Activated T-cell treated with anti-CD3 and anti-CD28 coated beads, Interleukin-2, amount 50 U/mL, for 4 hours (primary cell): Measurements from ENCODE around the gene LMO3. TPM values are rescaled to one million over a fixed set of nuclear protein-coding genes. Genes with fewer than 3 reads are reported as not detected.

Source experiments
- ATAC-seq, 2 donors: fragments of 200-7000 bp; cut with Tn5 transposase; one replicate each; pipeline ENCODE4 v1.10.0; 2021
- DNase-seq: peaks from one replicate; pipeline ENCODE4 v3.0.0-alpha.2; 2020
- H3K27me3 Mint-ChIP-seq: one replicate; pipeline ENCODE4 v1.8.0; 2021; ENCODE audit warnings: low read depth, mixed read lengths
- H3K36me3 Mint-ChIP-seq: one replicate; pipeline ENCODE4 v1.8.0; 2022; ENCODE audit warnings: mixed read lengths; ENCODE audit not compliant: insufficient read depth
- H3K4me1 Mint-ChIP-seq: one replicate; pipeline ENCODE4 v1.8.0; 2021; ENCODE audit warnings: low read depth, mixed read lengths
- H3K4me3 Mint-ChIP-seq: one replicate; pipeline ENCODE4 v1.8.0; 2021; ENCODE audit warnings: mild to moderate bottlenecking, moderate library complexity, mixed read lengths
- H3K9me3 Mint-ChIP-seq: one replicate; pipeline ENCODE4 v1.8.0; 2021; ENCODE audit warnings: mixed read lengths
- total RNA-seq, 3 donors: library from RNA; stranded (reverse); gene quantifications; one replicate each; pipeline ENCODE4 v1.2.1, GENCODE V29; 2021

LMO3 gene
- total RNA-seq, 3 donors from 2014 or later, result 0.20 TPM; not detected in 2

DNA sequence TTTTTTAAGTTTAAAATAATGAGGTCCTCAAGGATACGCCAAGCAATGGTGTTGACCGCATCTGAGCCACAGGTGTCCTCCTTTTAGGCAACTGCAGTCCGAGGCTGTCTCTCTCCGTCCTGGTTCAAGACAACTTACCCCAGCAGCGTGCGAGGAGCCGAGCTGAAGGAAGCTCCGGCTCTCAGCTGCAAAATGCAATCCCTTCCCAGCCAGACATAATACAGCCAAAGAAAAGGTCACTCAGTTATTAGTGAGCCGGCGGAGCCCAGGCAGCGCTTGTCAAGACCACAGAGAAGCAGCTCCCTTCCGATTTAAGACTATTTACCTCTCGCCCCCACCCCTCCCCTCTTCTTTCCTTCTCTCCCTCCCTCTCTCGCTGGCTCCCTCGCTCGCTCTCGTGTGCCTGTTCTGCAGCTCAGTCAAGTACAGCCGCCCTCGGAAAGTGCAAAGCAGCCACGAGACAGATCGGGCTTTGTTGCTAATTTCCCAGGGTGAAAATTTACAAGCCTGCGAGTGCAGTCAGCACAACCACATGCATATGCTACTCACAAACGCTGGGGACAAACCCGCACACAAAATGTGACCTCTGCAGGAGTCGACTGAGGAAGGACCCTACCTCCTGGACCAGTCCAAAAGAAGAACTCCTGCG is 363 bp upstream of the LMO3 start:
- DNase-seq (no peak), ATAC-seq (no peak)
- Mint-ChIP-seq H3K9me3 (no peaks in the 10 kb centered on the region), H3K27me3 (peaks cover 49% of the 10 kb centered on the region), H3K4me1 (no peaks in the 10 kb centered on the region), H3K4me3 (no peak overlapping the region), H3K36me3 (no peaks in the 10 kb centered on the region)

DNA sequence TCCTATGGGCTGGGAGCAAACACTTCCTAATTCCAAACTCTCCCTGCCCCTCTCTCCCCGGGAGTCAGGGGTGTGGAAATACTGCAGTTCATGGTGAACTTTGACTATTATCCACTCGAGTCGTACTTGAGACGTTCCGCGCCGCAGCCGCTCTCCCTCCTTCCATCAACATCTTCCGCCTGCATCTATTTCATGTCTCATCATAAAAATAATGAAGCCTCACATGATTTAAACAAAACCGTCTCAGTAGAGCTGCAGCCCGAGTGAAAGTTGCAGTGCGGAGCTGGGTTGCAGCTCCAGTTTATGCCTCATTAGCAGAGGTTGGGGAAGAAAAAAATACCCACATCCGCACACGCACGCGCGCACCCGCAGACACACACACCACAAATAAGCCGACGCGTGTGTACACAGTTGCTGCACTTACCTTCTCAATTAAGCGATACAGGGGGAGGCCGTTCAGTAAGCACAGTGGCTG is 283 bp downstream of the LMO3 start:
- no peaks in the 10 kb centered on the region for H3K4me1 Mint-ChIP-seq
- DNase-seq (no peak), ATAC-seq (no peak)
- no peaks in the 10 kb centered on the region for H3K36me3 Mint-ChIP-seq
- no peak overlapping the region for H3K4me3 Mint-ChIP-seq
- H3K27me3 Mint-ChIP-seq, result peaks cover 49% of the 10 kb centered on the region
- H3K9me3 Mint-ChIP-seq, result no peaks in the 10 kb centered on the region

DNA sequence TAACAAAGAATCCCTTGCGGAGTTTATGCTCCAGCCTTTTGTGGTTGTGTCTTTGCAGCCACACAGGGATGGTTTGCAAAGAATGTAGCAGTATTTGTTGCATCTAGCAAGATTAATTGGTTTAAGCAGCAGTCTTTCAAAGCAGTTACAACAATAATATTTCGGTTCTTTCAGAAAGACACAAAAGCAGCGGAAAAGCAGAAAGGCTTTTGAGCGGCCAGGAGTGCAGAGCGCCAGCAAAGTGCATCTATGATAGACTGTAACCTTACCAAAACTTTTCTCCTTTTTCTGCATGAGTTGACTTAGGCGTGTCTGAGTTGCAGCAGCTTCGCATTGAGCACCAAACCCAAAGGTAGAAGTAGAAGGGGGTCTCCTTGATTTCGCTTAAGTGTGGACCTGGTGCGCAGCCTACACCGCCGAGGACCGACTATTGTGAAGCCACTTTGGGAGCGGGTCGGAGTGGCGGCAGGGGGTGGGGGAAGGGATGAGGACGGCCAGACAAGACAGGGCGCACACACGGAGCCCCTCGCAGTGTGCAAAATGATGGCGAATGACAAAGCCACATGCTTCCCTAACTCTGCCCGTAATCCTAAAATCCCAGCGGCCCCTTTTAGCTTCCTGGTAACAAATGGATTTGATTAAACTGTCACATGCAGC is 1.2 kb downstream of the LMO3 start:
- Mint-ChIP-seq H3K36me3 (no peaks in the 10 kb centered on the region), H3K27me3 (peaks cover 44% of the 10 kb centered on the region), H3K4me3 (no peak overlapping the region), H3K4me1 (no peaks in the 10 kb centered on the region), H3K9me3 (no peaks in the 10 kb centered on the region)
- ATAC-seq, result no peak
- DNase-seq, result no peak

DNA sequence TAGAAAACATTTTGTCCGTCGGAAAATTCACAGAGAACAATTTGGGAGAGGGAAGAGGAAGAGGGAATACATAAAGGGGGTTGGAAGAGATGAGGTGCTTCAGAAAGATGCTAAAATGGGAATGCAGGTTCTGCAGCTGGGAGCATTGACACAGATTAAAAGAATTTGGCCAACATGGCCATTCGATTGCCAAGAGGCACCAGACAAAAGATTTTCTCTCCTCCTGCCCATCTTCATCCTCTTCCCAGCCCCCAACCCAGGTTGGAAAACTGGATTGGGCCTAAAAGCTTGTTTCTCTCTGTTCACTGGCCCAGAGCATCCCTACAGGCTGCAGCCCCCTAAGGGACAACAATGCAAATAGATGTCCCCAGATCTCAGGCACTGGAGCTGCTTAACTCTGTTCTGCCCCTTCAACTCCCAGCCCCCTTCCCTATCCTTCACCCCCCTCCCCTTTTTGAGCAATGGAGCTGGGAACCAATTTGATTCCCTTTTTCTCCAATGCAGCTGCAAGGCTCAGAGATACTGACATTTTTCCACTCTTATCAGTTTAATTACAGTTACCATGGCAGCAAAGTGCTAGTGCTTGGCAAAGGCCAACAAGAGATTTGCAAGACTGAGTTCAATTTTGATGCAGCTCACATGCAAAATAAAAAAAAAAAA is 1.9 kb downstream of the LMO3 start:
- H3K9me3 Mint-ChIP-seq, result no peaks in the 10 kb centered on the region
- no peak overlapping the region for H3K4me3 Mint-ChIP-seq
- H3K36me3 Mint-ChIP-seq, result no peaks in the 10 kb centered on the region
- ATAC-seq, result no peak
- H3K4me1 Mint-ChIP-seq, result no peaks in the 10 kb centered on the region
- DNase-seq, result no peak
- peaks cover 38% of the 10 kb centered on the region for H3K27me3 Mint-ChIP-seq

DNA sequence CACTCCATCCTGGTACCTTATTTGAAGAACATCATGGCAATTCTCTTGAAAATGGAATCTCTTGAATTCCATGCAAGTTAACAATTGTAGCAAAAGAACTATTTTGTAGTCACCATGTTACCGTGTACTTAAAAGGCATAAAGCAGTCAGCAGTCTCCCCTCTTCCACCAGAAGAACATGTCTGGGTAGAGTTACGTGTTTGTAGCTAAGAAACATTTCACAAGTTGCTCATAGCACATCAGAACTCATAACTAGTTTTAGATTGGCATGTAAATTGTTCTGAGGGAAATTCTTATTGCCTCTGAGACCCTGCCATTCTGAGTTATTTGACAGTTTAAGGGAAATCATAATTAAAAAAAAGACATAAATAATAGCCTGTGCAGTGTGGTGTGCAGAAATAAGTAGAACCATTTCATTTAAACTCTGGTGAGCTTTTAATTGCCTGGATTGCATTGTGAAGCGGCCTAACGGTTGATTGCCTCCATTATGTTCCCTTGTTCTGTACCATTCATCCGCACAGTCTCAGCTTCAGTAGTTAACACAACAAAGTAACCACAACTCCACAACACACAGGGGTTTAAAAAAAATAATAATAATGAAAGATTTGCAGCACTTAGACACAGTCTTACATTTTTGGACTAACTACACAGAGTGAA is 2.6 kb downstream of the LMO3 start:
- no peak overlapping the region for H3K4me3 Mint-ChIP-seq
- no peaks in the 10 kb centered on the region for H3K36me3 Mint-ChIP-seq
- ATAC-seq, result no peak
- peaks cover 36% of the 10 kb centered on the region for H3K27me3 Mint-ChIP-seq
- H3K4me1 Mint-ChIP-seq, result no peaks in the 10 kb centered on the region
- DNase-seq, result no peak
- H3K9me3 Mint-ChIP-seq, result no peaks in the 10 kb centered on the region

DNA sequence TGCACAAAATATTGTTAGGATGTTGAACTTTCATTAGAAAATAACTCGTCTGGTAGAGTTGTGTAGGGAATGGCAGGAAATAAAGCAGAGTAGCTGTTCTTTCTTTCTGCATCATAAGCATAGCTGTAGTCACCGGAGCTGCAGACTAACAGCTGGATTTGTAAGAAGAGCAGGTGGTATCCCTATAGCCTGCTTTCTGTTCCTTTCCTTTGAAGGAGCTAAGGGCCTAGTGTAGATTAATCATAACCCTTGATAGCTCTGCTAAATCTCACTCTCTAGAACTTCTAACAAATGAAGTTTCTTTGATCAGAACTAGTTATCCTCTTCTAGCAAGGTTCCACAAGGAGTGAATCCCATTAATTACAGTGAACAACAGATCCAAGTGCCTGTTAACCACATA is 3.5 kb downstream of the LMO3 start:
- peaks cover 30% of the 10 kb centered on the region for H3K27me3 Mint-ChIP-seq
- ATAC-seq, result no peak

DNA sequence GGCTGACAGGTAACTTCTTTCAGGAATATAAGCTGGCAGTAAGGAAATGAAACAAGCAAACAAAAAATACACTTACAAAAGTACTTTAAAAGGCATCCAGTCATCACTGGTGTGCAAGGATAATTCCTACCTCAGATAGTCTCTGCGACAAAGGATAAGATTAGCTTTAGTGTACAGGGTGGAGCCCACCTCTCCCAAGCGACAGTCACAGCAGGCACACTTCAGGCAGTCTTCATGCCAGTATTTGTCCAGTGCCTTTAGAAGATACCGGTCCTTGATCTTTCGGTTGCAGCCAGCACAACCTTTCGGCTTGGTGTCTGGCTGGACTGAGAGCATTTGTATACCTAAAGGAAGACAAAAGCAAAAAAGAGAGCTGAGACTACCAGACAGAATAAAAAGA is 5.4 kb downstream of the LMO3 start:
- no peak overlapping the region for H3K4me3 Mint-ChIP-seq
- H3K4me1 Mint-ChIP-seq, result no peaks in the 10 kb centered on the region
- H3K36me3 Mint-ChIP-seq, result no peaks in the 10 kb centered on the region
- H3K9me3 Mint-ChIP-seq, result no peaks in the 10 kb centered on the region
- peaks cover 12% of the 10 kb centered on the region for H3K27me3 Mint-ChIP-seq
- DNase-seq (no peak), ATAC-seq (no peak)

More for the DNA sequence above, 3.5 kb downstream of the LMO3 start:
- no peak overlapping the region for H3K4me3 Mint-ChIP-seq
- DNase-seq, result no peak
- H3K9me3 Mint-ChIP-seq, result no peaks in the 10 kb centered on the region
- no peaks in the 10 kb centered on the region for H3K4me1 Mint-ChIP-seq
- H3K36me3 Mint-ChIP-seq, result no peaks in the 10 kb centered on the region

DNA sequence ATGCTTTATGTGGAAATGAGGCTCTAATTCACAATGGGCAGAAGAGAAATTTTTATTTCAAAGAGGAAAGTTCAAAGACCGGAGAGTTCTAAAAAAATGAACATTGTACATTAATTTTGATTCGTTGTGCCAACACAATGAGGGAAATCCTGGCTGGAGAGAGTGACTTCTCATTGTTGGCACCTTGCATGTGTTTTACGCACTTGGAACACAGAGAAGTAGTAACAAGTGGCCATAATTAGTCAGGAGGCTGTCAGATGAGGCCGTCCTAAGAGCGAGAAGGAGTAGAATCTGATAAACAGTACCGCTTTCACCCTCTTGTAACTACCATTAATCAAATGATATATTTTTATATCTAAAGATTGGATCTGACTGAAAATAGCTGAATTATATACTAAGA is 6.9 kb downstream of the LMO3 start:
- peaks cover 4% of the 10 kb centered on the region for H3K27me3 Mint-ChIP-seq
- H3K4me3 Mint-ChIP-seq, result no peak overlapping the region
- no peaks in the 10 kb centered on the region for H3K9me3 Mint-ChIP-seq

DNA sequence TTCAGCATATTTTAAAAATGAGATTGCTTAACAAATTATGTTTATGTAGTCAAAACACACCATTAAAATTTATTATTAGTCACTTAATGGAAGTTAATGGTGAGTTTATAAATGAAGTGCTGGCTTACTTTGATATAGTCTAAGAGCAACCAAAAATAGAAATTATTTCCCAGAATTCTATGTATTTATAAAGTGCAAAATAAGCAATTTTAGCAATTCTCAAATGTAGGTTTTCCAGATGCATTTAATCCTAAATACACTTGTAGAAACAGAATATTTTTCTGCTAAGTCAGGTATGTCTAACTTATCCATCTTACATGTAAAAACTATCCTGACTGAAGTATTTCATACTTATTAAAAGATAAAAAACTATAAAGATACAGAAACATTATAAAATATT is 11.2 kb downstream of the LMO3 start:
- H3K9me3 Mint-ChIP-seq, result peaks cover 5% of the 10 kb centered on the region
- H3K4me3 Mint-ChIP-seq, result no peak overlapping the region
- H3K27me3 Mint-ChIP-seq, result no peaks in the 10 kb centered on the region
- ATAC-seq (no peak), DNase-seq (no peak)
- no peaks in the 10 kb centered on the region for H3K4me1 Mint-ChIP-seq
- H3K36me3 Mint-ChIP-seq, result no peaks in the 10 kb centered on the region

More for the DNA sequence above, 6.9 kb downstream of the LMO3 start:
- ATAC-seq (no peak), DNase-seq (no peak)
- no peaks in the 10 kb centered on the region for H3K4me1 Mint-ChIP-seq
- H3K36me3 Mint-ChIP-seq, result no peaks in the 10 kb centered on the region

DNA sequence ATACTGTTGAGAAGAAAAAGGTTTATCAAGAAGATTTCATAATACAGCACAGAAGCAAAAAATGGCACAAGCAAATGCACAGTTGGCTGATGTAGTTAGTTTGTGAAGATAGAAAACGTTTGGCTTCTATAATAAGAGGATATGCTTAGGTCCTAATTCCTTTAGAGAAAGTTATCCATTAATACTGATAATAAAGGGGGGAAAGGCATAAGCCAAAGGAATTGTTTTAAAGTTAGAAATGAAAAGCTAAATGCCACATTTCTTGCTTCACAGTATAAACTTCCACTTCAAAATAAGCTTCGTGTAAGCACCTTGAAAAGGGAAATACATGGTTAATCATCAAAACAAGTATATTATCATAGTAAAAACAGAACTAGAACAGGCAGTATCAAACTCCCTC is 12.4 kb downstream of the LMO3 start:
- Mint-ChIP-seq H3K9me3 (peaks cover 5% of the 10 kb centered on the region), H3K4me1 (no peaks in the 10 kb centered on the region), H3K36me3 (no peaks in the 10 kb centered on the region), H3K27me3 (no peaks in the 10 kb centered on the region), H3K4me3 (no peak overlapping the region)
- DNase-seq, result no peak
- ATAC-seq, result no peak

DNA sequence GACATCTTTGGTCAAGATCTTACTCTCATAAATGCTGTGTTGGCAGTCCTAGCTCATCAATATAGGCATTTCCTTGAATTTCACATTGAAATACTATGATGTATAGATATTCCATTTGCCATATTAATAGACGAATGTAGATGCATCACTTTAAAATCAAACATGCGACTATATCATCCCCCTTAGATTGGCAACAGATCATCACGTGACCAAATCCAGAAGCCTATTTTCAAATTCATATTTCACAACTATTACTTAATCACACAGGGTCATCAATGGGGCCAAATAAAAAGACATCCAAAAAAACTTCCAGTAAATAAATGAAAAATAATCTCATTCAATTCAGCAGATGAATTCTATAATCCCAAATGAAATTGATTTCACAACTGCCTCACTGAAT is 15.3 kb downstream of the LMO3 start:
- ATAC-seq (no peak), DNase-seq (no peak)
- H3K4me3 Mint-ChIP-seq, result no peak overlapping the region
- no peaks in the 10 kb centered on the region for H3K36me3 Mint-ChIP-seq
- no peaks in the 10 kb centered on the region for H3K27me3 Mint-ChIP-seq
- no peaks in the 10 kb centered on the region for H3K4me1 Mint-ChIP-seq
- peaks cover 9% of the 10 kb centered on the region for H3K9me3 Mint-ChIP-seq

DNA sequence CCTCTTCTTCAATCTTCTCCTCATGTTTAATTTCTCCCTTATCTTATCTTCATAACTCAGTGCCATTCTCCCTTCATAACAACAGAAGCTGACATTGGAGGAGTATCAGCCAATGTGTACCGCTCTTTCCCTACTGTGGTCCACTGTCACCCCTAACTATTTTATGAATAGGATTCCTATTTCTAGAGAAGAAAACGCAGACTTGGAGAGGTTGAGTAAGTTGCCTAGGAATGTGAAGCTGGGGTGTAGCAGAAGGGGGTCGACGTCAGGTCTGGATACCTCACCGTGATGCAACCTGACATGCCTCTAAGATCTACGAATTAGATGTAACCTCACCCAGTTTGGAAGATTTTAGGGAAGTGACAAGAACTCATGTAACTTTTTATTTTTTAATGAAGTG is 17.1 kb downstream of the LMO3 start:
- no peaks in the 10 kb centered on the region for H3K36me3 Mint-ChIP-seq
- H3K27me3 Mint-ChIP-seq, result no peaks in the 10 kb centered on the region
- H3K4me1 Mint-ChIP-seq, result no peaks in the 10 kb centered on the region
- ATAC-seq, result no peak
- H3K4me3 Mint-ChIP-seq, result no peak overlapping the region
- H3K9me3 Mint-ChIP-seq, result peaks cover 12% of the 10 kb centered on the region
- DNase-seq, result no peak

DNA sequence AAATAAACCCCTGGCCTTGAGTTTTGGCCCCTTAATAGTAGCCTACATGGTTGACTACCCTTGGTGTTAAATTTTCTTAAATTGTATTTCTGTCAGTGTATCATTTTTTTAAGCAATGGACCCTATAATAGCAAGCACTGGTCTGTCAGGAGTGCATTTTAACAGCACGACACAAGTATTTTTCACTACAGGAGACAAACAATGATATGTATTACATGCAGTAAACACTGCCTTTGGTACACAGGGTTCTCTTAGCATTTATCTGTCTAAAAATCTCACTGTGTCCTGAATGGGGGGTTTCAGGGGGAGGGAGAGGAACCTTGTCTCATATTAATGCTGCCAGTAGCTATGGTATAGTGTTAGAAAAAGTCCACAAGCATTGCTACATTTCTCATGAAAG is 18.4 kb downstream of the LMO3 start:
- H3K9me3 Mint-ChIP-seq, result peaks cover 17% of the 10 kb centered on the region

DNA sequence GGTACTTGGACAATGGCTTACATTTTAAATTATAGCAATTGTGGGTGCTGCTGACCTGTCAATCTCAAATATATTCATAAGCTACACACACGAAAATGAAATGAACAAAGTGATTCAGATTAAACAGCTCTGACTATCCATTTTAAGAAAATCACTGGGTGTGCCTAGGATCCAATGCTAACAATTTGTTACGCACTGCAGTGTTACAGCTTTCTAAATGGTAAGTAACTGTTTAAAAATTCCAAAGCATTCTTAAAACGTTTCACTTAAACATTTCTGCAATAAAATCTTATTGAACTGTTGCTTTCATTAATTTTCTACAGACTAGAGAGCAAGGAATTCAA is 18.9 kb downstream of the LMO3 start:
- H3K9me3 Mint-ChIP-seq, result peaks cover 21% of the 10 kb centered on the region
- DNase-seq, result no peak
- ATAC-seq, result no peak
- H3K4me3 Mint-ChIP-seq, result no peak overlapping the region
- no peaks in the 10 kb centered on the region for H3K36me3 Mint-ChIP-seq
- no peaks in the 10 kb centered on the region for H3K27me3 Mint-ChIP-seq
- H3K4me1 Mint-ChIP-seq, result no peaks in the 10 kb centered on the region

More for the DNA sequence above, 18.4 kb downstream of the LMO3 start:
- DNase-seq (no peak), ATAC-seq (no peak)
- Mint-ChIP-seq H3K27me3 (no peaks in the 10 kb centered on the region), H3K36me3 (no peaks in the 10 kb centered on the region), H3K4me3 (no peak overlapping the region), H3K4me1 (no peaks in the 10 kb centered on the region)
